GM10847 (cell line): ENCODE data around the gene ARHGEF4.

Source experiments
- POLR2A ChIP-seq: IDR thresholded peaks from 2 replicates; pipeline ENCODE4 v1.6.1; 2011; ENCODE audit not compliant: insufficient read length; ENCODE audit errors: extremely low read depth

Gene ARHGEF4

DNA sequence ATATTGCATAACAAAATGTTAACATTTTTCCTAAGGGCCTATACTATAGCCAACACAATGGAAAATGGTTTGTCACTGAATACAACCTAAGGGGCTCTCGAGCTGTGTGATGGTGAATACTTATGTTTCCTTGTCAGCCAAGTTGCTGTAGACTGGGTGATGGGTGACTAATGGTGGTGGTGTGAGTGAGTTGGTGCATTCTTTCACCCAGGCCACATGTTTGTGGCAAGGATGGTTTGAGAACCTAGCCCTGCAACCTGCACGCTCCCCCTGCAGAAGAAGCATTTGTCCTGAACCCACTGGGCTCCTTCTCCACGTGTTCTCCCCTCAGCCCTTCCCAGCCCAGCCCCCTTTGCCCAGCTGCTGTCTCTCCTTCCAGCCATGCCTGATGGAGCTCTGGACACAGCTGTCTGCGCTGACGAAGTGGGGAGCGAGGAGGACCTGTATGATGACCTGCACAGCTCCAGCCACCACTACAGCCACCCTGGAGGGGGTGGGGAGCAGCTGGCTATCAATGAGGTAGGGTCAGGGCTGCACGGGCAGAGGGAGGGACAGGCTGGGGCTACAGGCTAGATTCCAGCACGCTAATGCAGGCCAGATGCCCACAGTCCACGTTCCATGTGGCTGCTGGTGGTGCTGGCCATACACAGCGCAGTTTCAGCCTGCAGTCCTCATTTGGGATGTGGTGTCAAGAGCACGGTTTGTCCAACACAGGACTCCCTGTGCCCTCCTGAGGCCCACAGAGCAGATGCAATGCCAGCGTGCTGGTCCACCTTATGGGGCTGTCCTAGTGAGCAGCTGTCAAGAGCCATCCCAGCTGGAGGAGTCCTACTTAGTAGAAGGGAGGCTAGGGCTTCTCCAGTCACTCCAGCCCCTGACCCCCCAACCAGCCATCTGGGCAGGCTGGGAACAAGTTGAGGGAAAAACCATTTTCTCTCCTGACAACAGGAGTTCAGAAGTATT is 191.1 kb downstream of the ARHGEF4 start:
- TF ChIP-seq POLR2A, result no peak

GRCh38 chr2:131029812-131030211 is 193.1 kb downstream of the ARHGEF4 start:
- TF ChIP-seq POLR2A, result no peak

GRCh38 chr2:131030478-131030971 is 193.8 kb downstream of the ARHGEF4 start:
- TF ChIP-seq POLR2A, result no peak

- no peak for TF ChIP-seq POLR2A
Observed at GRCh38 chr2:131031431-131031841, 194.7 kb downstream of the ARHGEF4 start.

DNA sequence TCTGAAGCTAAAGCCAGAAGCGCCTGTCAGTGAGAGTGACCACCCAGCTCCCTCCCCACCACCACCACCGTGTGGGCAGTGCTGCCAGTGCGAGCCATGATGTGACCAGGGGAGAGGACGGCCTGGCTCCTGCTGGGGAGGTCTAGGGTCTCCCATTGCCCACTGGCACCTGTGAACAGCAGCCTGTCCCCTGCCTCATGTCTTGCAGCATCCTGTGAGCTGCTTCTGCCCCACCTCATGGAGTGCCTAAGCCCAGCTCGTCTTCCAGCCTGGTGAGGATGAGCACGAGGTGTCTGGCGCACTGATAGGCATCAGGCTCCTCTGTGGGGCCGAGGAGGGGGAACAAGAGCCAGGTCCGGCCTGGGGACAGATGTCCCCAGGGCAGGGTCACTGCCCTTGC is 195.2 kb downstream of the ARHGEF4 start:
- TF ChIP-seq POLR2A, result no peak

GRCh38 chr2:131032393-131032836 is 195.7 kb downstream of the ARHGEF4 start:
- TF ChIP-seq POLR2A, result no peak

GRCh38 chr2:131033786-131034121 is 197.0 kb downstream of the ARHGEF4 start:
- no peak for TF ChIP-seq POLR2A

- no peak for TF ChIP-seq POLR2A
Observed at GRCh38 chr2:131034122-131035051, 197.7 kb downstream of the ARHGEF4 start.

- TF ChIP-seq POLR2A, result no peak
Observed at GRCh38 chr2:131035112-131035825, 198.6 kb downstream of the ARHGEF4 start.

GRCh38 chr2:131035826-131036231 is 199.1 kb downstream of the ARHGEF4 start:
- TF ChIP-seq POLR2A, result no peak

DNA sequence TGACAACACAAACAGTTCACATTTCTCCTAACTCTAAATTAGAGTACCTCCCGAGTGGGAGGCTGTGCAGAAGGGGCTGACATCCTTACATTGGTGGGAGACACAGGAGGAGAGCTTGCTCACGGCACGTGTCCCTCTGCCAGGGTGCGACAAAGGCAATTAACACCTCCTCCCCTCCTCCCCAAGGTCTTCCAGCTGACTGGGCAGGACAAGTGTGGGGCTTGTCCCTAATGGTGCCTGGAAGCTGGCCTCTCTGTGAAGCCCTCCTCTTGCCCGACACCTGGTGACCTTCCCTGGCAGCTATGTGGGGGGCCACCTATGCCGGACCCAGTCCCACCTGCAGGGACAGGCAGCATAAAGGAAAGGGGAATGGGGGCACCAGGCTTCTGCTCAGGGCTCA is 199.6 kb downstream of the ARHGEF4 start:
- TF ChIP-seq POLR2A, result no peak

DNA sequence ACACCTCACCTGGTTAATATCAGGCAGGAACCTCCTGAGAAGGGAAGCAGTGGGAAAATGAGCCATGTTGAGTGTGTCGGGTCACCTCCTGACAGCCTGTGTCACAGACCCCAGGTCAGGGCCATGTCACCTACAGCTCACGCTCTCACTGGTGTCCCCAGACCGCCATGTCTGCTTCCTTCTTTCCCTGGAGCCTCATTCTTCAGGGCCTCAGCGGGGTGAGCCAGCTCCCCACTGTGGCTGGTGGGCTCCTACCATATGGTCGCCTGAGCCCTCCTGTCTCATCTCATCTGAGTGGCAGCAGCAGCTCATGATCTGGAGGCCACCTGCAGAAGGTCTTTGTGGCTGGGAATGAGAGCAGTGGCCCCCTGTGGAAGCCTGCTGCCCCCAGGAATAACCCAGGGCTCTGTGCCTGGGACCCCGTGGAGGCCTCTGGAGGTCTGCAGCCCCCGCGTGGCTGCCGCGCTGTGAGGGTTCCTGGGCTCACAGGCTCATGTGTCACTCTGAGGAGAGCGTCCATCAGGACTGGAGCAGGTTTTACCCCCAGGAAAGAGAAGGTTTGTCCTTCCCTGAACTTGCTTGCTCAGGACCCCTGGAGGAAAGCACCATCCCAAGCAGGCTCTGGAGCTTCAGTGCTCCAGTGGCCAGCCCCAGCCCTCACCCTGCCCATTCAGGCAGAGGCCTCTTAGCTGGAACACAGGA is 200.1 kb downstream of the ARHGEF4 start:
- TF ChIP-seq POLR2A, result no peak

DNA sequence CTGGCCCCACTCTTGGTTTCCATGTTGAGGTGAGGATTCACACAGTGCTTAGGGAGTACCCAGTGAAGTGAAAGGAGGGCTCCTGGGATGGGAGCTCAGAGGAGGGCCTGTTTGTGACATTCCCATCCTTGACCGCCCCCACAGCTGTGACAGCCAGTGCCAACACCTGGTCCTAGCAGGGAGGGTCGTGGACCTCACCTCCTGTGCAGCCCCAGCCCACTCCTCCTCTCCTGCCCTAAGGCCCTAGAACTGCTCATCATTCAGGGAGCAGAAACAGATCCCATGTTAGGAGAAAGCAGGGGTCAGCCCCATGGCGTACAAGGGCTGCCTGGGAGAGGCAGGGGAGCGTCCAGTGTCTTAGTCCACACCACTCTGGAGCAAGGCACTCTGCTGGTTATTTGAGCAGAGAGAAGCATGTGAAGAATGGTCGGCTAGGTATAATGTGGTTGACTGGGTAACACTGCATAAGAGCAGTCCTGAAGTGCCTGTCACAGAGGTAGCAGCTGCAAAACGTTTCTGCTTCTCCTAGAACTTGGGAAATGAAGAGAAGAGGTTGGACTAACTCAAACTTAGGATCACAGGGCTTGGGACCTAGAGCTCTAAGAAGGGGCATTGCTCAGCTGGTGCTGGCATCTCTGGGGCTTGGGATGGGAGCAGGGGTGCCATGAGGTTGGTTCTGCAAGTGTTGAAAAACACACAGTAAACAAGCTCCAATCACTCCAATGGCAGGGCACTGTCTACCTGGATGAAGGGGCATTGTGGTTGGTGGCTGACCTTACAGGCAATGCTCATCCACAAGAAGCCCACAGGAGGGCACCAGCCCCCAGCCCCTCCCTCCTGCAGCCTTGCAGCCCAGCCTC is 200.9 kb downstream of the ARHGEF4 start:
- no peak for TF ChIP-seq POLR2A
